Mesenchymal stem cell (in vitro differentiated cells and primary cell): ENCODE data around the gene APOA1.

Experiments
- DNase-seq: peaks from one replicate; pipeline ENCODE4 v3.0.0-alpha.2; 2013
- H2AFZ ChIP-seq: one replicate; pipeline ENCODE4 v1.6.1; 2013; ENCODE audit warnings: low read depth, mild to moderate bottlenecking, control low read depth, inconsistent platforms, low read length, moderate library complexity
- H2AK5ac ChIP-seq: 2 replicates; pipeline ENCODE4 v1.6.1; 2013; ENCODE audit warnings: low read length, moderate library complexity, mild to moderate bottlenecking, inconsistent platforms; ENCODE audit not compliant: severe bottlenecking
- H2BK120ac ChIP-seq: one replicate; pipeline ENCODE4 v1.6.1; 2013; ENCODE audit warnings: low read depth, mild to moderate bottlenecking, inconsistent platforms, low read length, moderate library complexity
- H2BK12ac ChIP-seq, 2 experiments: one replicate each; pipeline ENCODE4 v1.6.1; 2013; ENCODE audit warnings: inconsistent platforms in 2 of 2, low read length in 2 of 2, mild to moderate bottlenecking in 2 of 2, moderate library complexity in 2 of 2, control low read depth in 1 of 2
- H2BK15ac ChIP-seq: one replicate; pipeline ENCODE4 v1.6.1; 2013; ENCODE audit warnings: mild to moderate bottlenecking, low read depth, inconsistent platforms; ENCODE audit not compliant: poor library complexity, severe bottlenecking
- H2BK5ac ChIP-seq: 2 replicates; pipeline ENCODE4 v1.6.1; 2013; ENCODE audit warnings: low read depth, mild to moderate bottlenecking, low read length, control low read depth, inconsistent platforms; ENCODE audit not compliant: poor library complexity, severe bottlenecking
- H3K14ac ChIP-seq, 2 experiments: one replicate each; pipeline ENCODE4 v1.6.1; 2013; ENCODE audit warnings: inconsistent platforms in 2 of 2, low read length in 2 of 2, control low read depth in 1 of 2, mild to moderate bottlenecking in 1 of 2, moderate library complexity in 1 of 2
- H3K18ac ChIP-seq, 2 experiments: one replicate each; pipeline ENCODE4 v1.6.1; 2013; ENCODE audit warnings: inconsistent platforms in 2 of 2, low read length in 2 of 2, control low read depth in 1 of 2, low read depth in 1 of 2, mild to moderate bottlenecking in 1 of 2
- H3K23ac ChIP-seq, 2 experiments: one replicate each; pipeline ENCODE4 v1.6.1; 2013; ENCODE audit warnings: inconsistent platforms in 2 of 2, low read length in 2 of 2, mild to moderate bottlenecking in 2 of 2, moderate library complexity in 2 of 2, control low read depth in 1 of 2
- H3K27ac ChIP-seq: 2 replicates; pipeline ENCODE4 v1.5.1; 2013; ENCODE audit warnings: mild to moderate bottlenecking, moderate library complexity, low read length, control low read depth, inconsistent platforms; ENCODE audit not compliant: poor library complexity, severe bottlenecking
- H3K27me3 ChIP-seq, 2 experiments: 2 replicates each; pipeline versions ENCODE4 v1.6.1 to v1.7.0; 2013; ENCODE audit warnings: low read length in 2 of 2, mild to moderate bottlenecking in 2 of 2, moderate library complexity in 2 of 2, control low read depth in 1 of 2, inconsistent platforms in 1 of 2; ENCODE audit not compliant: control insufficient read depth in 1 of 2, insufficient read depth in 1 of 2
- H3K36me3 ChIP-seq, 2 experiments: 2 replicates each; pipeline versions ENCODE4 v1.6.1 to v1.7.0; 2013; ENCODE audit warnings: low read length in 2 of 2, control low read depth in 1 of 2, inconsistent platforms in 1 of 2, low read depth in 1 of 2, mild to moderate bottlenecking in 1 of 2; ENCODE audit not compliant: insufficient read depth in 2 of 2, control insufficient read depth in 1 of 2
- H3K4ac ChIP-seq, 2 experiments: one replicate each; pipeline ENCODE4 v1.6.1; 2013; ENCODE audit warnings: inconsistent platforms in 2 of 2, low read length in 2 of 2, mild to moderate bottlenecking in 2 of 2, moderate library complexity in 2 of 2, control low read depth in 1 of 2, low read depth in 1 of 2
- H3K4me1 ChIP-seq: 2 replicates; pipeline ENCODE4 v1.6.1; 2013; ENCODE audit warnings: low read depth, low read length, control low read depth; ENCODE audit not compliant: control insufficient read depth, insufficient read depth
- H3K4me2 ChIP-seq: 2 replicates; pipeline ENCODE4 v1.6.1; 2013; ENCODE audit warnings: low read length, mild to moderate bottlenecking, inconsistent platforms; ENCODE audit not compliant: poor library complexity, severe bottlenecking
- H3K4me3 ChIP-seq, 2 experiments: 2 replicates each; pipeline versions ENCODE4 v1.5.1 to v1.7.0; 2013; ENCODE audit warnings: low read length in 2 of 2, mild to moderate bottlenecking in 2 of 2, control low read depth in 1 of 2, low read depth in 1 of 2; ENCODE audit not compliant: insufficient read depth in 1 of 2
- H3K79me1 ChIP-seq: replicated peaks from 2 replicates; pipeline ENCODE4 v1.6.1; 2013; ENCODE audit warnings: mild to moderate bottlenecking, control low read depth, low read length, inconsistent platforms; ENCODE audit not compliant: poor library complexity, severe bottlenecking
- H3K9ac ChIP-seq: 2 replicates; pipeline ENCODE4 v1.7.0; 2013; ENCODE audit warnings: mild to moderate bottlenecking, low read length, moderate library complexity
- H3K9me3 ChIP-seq: 2 replicates; pipeline ENCODE4 v1.7.0; 2013; ENCODE audit warnings: mild to moderate bottlenecking, low read length; ENCODE audit not compliant: control insufficient read depth
- H4K8ac ChIP-seq: one replicate; pipeline ENCODE4 v1.6.1; 2013; ENCODE audit warnings: inconsistent platforms, mild to moderate bottlenecking, low read length, moderate library complexity
- H4K91ac ChIP-seq: one replicate; pipeline ENCODE4 v1.6.1; 2013; ENCODE audit warnings: mild to moderate bottlenecking, low read length, inconsistent platforms
- WGBS: methylation state at CpG from one replicate; pipeline ENCODE4 v1.1.7; 2013; ENCODE audit warnings: mixed read lengths; 5-methylcytosine and 5-hydroxymethylcytosine counted together

Gene APOA1

GRCh38 chr11:116864531-116864930, 27.1 kb upstream of the APOA1 start:
- Histone ChIP-seq H2AFZ (no peak overlapping the region), H3K27me3 (no peaks in the 10 kb centered on the region), H3K14ac (no peak overlapping the region), H2BK15ac (no peak overlapping the region), H3K4me3 (no peak overlapping the region), H2AK5ac (no peak overlapping the region), H3K4me1 (no peaks in the 10 kb centered on the region), H3K79me1 (no peaks in the 10 kb centered on the region), H2BK120ac (no peak overlapping the region), H3K4ac (no peak overlapping the region), H2BK5ac (no peak overlapping the region), H3K23ac (no peak overlapping the region), H3K9me3 (no peaks in the 10 kb centered on the region), H4K91ac (no peak overlapping the region), H3K36me3 (peaks cover 14 to 74% of the 10 kb centered on the region in 2 experiments), H3K27ac (no peak overlapping the region), H3K18ac (no peak overlapping the region), H4K8ac (no peak overlapping the region), H3K9ac (no peak overlapping the region), H2BK12ac (no peak overlapping the region), H3K4me2 (no peak overlapping the region)
- 96% methylated on average over 5 of the region's 5 CpGs for WGBS
- DNase-seq: no peak

GRCh38 chr11:116862951-116863350, 25.5 kb upstream of the APOA1 start:
- H3K9ac ChIP-seq: no peak overlapping the region

GRCh38 chr11:116862185-116862584, 24.8 kb upstream of the APOA1 start:
- no peak overlapping the region for H2BK120ac ChIP-seq
- H2AFZ ChIP-seq: no peak overlapping the region
- no peak overlapping the region for H3K4me2 ChIP-seq
- H3K9me3 ChIP-seq: no peaks in the 10 kb centered on the region
- no peaks in the 10 kb centered on the region for H3K4me1 ChIP-seq
- H3K36me3 ChIP-seq: peaks cover 28 to 74% of the 10 kb centered on the region in 2 experiments
- H4K8ac ChIP-seq: no peak overlapping the region
- WGBS: 100% methylated on average over 2 of the region's 3 CpGs
- no peak overlapping the region for H3K14ac ChIP-seq
- DNase-seq: no peak
- no peaks in the 10 kb centered on the region for H3K27me3 ChIP-seq
- H2BK15ac ChIP-seq: no peak overlapping the region
- H3K4ac ChIP-seq: no peak overlapping the region
- no peak overlapping the region for H2BK5ac ChIP-seq
- H3K4me3 ChIP-seq: no peak overlapping the region
- H4K91ac ChIP-seq: no peak overlapping the region
- no peak overlapping the region for H3K9ac ChIP-seq
- no peak overlapping the region for H3K23ac ChIP-seq
- no peak overlapping the region for H2AK5ac ChIP-seq
- H3K18ac ChIP-seq: no peak overlapping the region
- no peak overlapping the region for H3K27ac ChIP-seq
- no peak overlapping the region for H2BK12ac ChIP-seq
- no peaks in the 10 kb centered on the region for H3K79me1 ChIP-seq

More at GRCh38 chr11:116862951-116863350, 25.5 kb upstream of the APOA1 start:
- Histone ChIP-seq H2BK120ac (no peak overlapping the region), H2BK12ac (no peak overlapping the region), H3K9me3 (no peaks in the 10 kb centered on the region), H2AK5ac (no peak overlapping the region), H3K4me2 (no peak overlapping the region), H4K8ac (no peak overlapping the region), H3K23ac (no peak overlapping the region), H3K27me3 (no peaks in the 10 kb centered on the region), H3K79me1 (no peaks in the 10 kb centered on the region), H2BK5ac (no peak overlapping the region), H3K4me1 (no peaks in the 10 kb centered on the region), H2BK15ac (no peak overlapping the region), H3K4me3 (no peak overlapping the region), H3K18ac (no peak overlapping the region), H3K36me3 (peaks cover 27 to 74% of the 10 kb centered on the region in 2 experiments), H3K27ac (no peak overlapping the region), H3K4ac (no peak overlapping the region), H2AFZ (no peak overlapping the region), H4K91ac (no peak overlapping the region), H3K14ac (no peak overlapping the region)
- DNase-seq: no peak
- WGBS: 97% methylated on average over 2 of the region's 3 CpGs

GRCh38 chr11:116861539-116861938, 24.1 kb upstream of the APOA1 start:
- Histone ChIP-seq H3K9ac (no peak overlapping the region), H2AK5ac (no peak overlapping the region), H3K4me3 (no peak overlapping the region), H2BK120ac (no peak overlapping the region), H3K4ac (no peak overlapping the region), H3K9me3 (no peaks in the 10 kb centered on the region), H2BK15ac (no peak overlapping the region), H2BK5ac (no peak overlapping the region), H3K27me3 (no peaks in the 10 kb centered on the region), H3K23ac (no peak overlapping the region), H2BK12ac (no peak overlapping the region), H2AFZ (no peak overlapping the region), H3K27ac (no peak overlapping the region), H3K18ac (no peak overlapping the region), H3K14ac (no peak overlapping the region), H4K91ac (no peak overlapping the region), H3K36me3 (peaks cover 29 to 73% of the 10 kb centered on the region in 2 experiments), H3K4me2 (no peak overlapping the region), H3K79me1 (peaks cover 1% of the 10 kb centered on the region), H3K4me1 (no peaks in the 10 kb centered on the region), H4K8ac (no peak overlapping the region)
- WGBS: 18% methylated on average over 1 of the region's 1 CpG
- DNase-seq: peak; percentile 32
